Measurements from ENCODE around the gene EHD4. TPM values are rescaled to one million over a fixed set of nuclear protein-coding genes. Genes with fewer than 3 reads are reported as not detected.

EHD4 gene
- total and polyA plus RNA-seq, 9 of the 15 experiments (the other 6 are each of a cell fraction or from before 2014, with no cell fraction given) = 0.89 to 10.3 (median 6.4) TPM

- CTCF ChIA-PET (ENCODE audit: low intra/inter-chr PET ratio) = no interaction called here
- ATAC-seq = no peak
- no peaks in the 10 kb centered on the region for H3K79me2 ChIP-seq (ENCODE audit: control insufficient read depth, insufficient read depth, low read length)
- peaks cover 6% of the 10 kb centered on the region for H4K20me1 ChIP-seq (replicated peaks; ENCODE audit: control insufficient read depth, insufficient read depth, low read length)
- TF ChIP-seq CBX8 (IDR thresholded peaks at IDR 0.05; ENCODE audit: borderline replicate concordance, extremely low read depth, low read depth, low read length, poor library complexity, severe bottlenecking) (no peak), CBX1 (IDR thresholded peaks at IDR 0.05; ENCODE audit: low read depth) (no peak)
- no peaks in the 10 kb centered on the region for H3K9me3 ChIP-seq (replicated peaks; ENCODE audit: control insufficient read depth, insufficient read depth, low read depth, low read length)
- no peak overlapping the region for H3K27ac ChIP-seq (ENCODE audit: extremely low read depth, low read depth, low read length)
- TSS peak; percentile 43 for BruUV-seq (replicated peaks)
- POLR2A ChIA-PET = interaction anchor here (1.7 kb wide), 1 partner anchor 13 kb away, joined by 3 read pairs; no protein-coding TSS in a partner anchor
- peaks cover 6% of the 10 kb centered on the region; the same call in 1 of the 3 replicates for H3K36me3 ChIP-seq (ENCODE audit: control insufficient read depth, insufficient read depth, low read length)
- no peaks in the 10 kb centered on the region for H3K9me1 ChIP-seq (ENCODE audit: control insufficient read depth, insufficient read depth, low read length)
- intact Hi-C loops (cut with micrococcal nuclease) (loop anchor here (5.0 to 10.0 kb wide), 3 partner anchors 88 to 433 kb away; no protein-coding TSS in a partner anchor), in situ Hi-C loops (cut with MboI) (no loop called here)
- H3K4me1 ChIP-seq (replicated peaks in 1 of 2; ENCODE audit: control insufficient read depth in 2 of 2, insufficient read depth in 2 of 2, low read length in 2 of 2) = peaks cover 0 to 6% of the 10 kb centered on the region in 2 experiments; a peak in 2 of 5 replicates
- 0 out of 5 replicates have a peak, but pooled peaks cover 0 to 2% of the 10 kb centered on the region in 2 experiments for H3K27me3 ChIP-seq (ENCODE audit: control insufficient read depth in 2 of 2, insufficient read depth in 2 of 2, low read length in 2 of 2)
- WGBS (ENCODE audit: insufficient coverage, low coverage, missing lambda C conversion rate) = 69% methylated on average over 6 of the region's 6 CpGs
- no peak overlapping the region for H3K4me3 ChIP-seq
- H3K9ac ChIP-seq (ENCODE audit: insufficient read depth in 1 of 2, low read depth in 2 of 2, low read length in 2 of 2) = no peak overlapping the region
- no peak overlapping the region for H3K4me2 ChIP-seq (ENCODE audit: insufficient read depth, low read length)
- no peak for FAIRE-seq
- no peak overlapping the region for H2AFZ ChIP-seq (ENCODE audit: low read depth, low read length)
- DNase-seq (ENCODE audit: extremely low read depth in 1 of 4, low spot score in 3 of 4) = no peak
Measured at GRCh38 chr15:41899854-41900442, 72.4 kb downstream of the EHD4 start.

GRCh38 chr15:41897363-41897799, 75.0 kb downstream of the EHD4 start:
- ChIA-PET CTCF (ENCODE audit: low intra/inter-chr PET ratio) (no interaction called here), POLR2A (interaction anchor here (0.6 to 1.6 kb wide), 3 partner anchors 11 to 96 kb away, joined by 3 to 8 read pairs (median 3); no protein-coding TSS in a partner anchor)
- Histone ChIP-seq H3K36me3 (ENCODE audit: control insufficient read depth, insufficient read depth, low read length) (peaks cover 6% of the 10 kb centered on the region; the same call in 1 of the 3 replicates), H3K4me1 (replicated peaks in 1 of 2; ENCODE audit: control insufficient read depth in 2 of 2, insufficient read depth in 2 of 2, low read length in 2 of 2) (peaks cover 0 to 28% of the 10 kb centered on the region in 2 experiments; a peak in 3 of 5 replicates), H3K9ac (ENCODE audit: insufficient read depth in 1 of 2, low read depth in 2 of 2, low read length in 2 of 2) (no peak overlapping the region), H3K4me3 (no peak overlapping the region), H3K27me3 (ENCODE audit: control insufficient read depth in 2 of 2, insufficient read depth in 2 of 2, low read length in 2 of 2) (peaks cover 2 to 13% of the 10 kb centered on the region in 2 experiments; a peak in 3 of 5 replicates), H3K4me2 (ENCODE audit: insufficient read depth, low read length) (no peak overlapping the region), H3K27ac (ENCODE audit: extremely low read depth, low read depth, low read length) (no peak overlapping the region), H2AFZ (ENCODE audit: low read depth, low read length) (no peak overlapping the region), H4K20me1 (replicated peaks; ENCODE audit: control insufficient read depth, insufficient read depth, low read length) (peaks cover 4% of the 10 kb centered on the region), H3K9me1 (ENCODE audit: control insufficient read depth, insufficient read depth, low read length) (no peaks in the 10 kb centered on the region), H3K9me3 (replicated peaks; ENCODE audit: control insufficient read depth, insufficient read depth, low read depth, low read length) (no peaks in the 10 kb centered on the region), H3K79me2 (ENCODE audit: control insufficient read depth, insufficient read depth, low read length) (no peaks in the 10 kb centered on the region)
- FAIRE-seq (no peak), DNase-seq (ENCODE audit: extremely low read depth in 1 of 4, low spot score in 3 of 4) (no peak), ATAC-seq (no peak)
- no TSS peak for BruUV-seq (replicated peaks)
- in situ Hi-C loops (cut with MboI) (no loop called here), intact Hi-C loops (cut with micrococcal nuclease) (no loop called here)
- WGBS (ENCODE audit: insufficient coverage, low coverage, missing lambda C conversion rate) = 63% methylated on average over 8 of the region's 8 CpGs
- TF ChIP-seq RUNX1 (IDR thresholded peaks at IDR 0.05; ENCODE audit: low read depth) = no peak
- TF ChIP-seq NRF1 (conservative IDR thresholded peaks at IDR 0.05 in 1 of 2, IDR thresholded peaks at IDR 0.05 in 1 of 2) = no peak
- TF ChIP-seq KDM4B (IDR thresholded peaks at IDR 0.05; ENCODE audit: borderline replicate concordance in 2 of 2, low read depth in 1 of 2) = no peak
- no peak for TF ChIP-seq EP400 (IDR thresholded peaks at IDR 0.05)
- TF ChIP-seq ZNF232 (CRISPR knock-in tag; IDR thresholded peaks at IDR 0.05) = no peak
- TF ChIP-seq HMBOX1 (IDR thresholded peaks at IDR 0.05) = no peak
- no peak for TF ChIP-seq MLX (CRISPR knock-in tag; conservative IDR thresholded peaks at IDR 0.05)
- TF ChIP-seq FOSL1 (tag; conservative IDR thresholded peaks at IDR 0.05) = no peak
- TF ChIP-seq SP2 (IDR thresholded peaks at IDR 0.05; ENCODE audit: extremely low read depth, low read depth, low read length, poor library complexity, severe bottlenecking) = no peak
- TF ChIP-seq ILK (tag; IDR thresholded peaks at IDR 0.05; ENCODE audit: borderline replicate concordance, low read depth) = no peak

Measured in K562 (cell line).